Epithelial cell of prostate (primary cell): ENCODE data around the gene ACKR4.
"Not testable (repeated sequence)": the region's sequence is repeated elsewhere in the genome, so short reads cannot be mapped to it uniquely, and the experiment has no call there.

Experiments used
- DNase-seq: peaks from one replicate; pipeline ENCODE4 v3.0.0-alpha.2; 2011; ENCODE audit warnings: low read depth, low spot score
- H3K27ac ChIP-seq: fragments of 450-650 bp; 2 replicates; pipeline ENCODE4 v1.5.1; 2017; ENCODE audit warnings: mild to moderate bottlenecking

Gene ACKR4

GRCh38 chr3:132596816-132597433, at the start of gene ACKR4:
TSS of gene ACKR4 (plus strand) at chr3:132597270. CDS start at chr3:132600398, 3,128 bp downstream.
- H3K27ac ChIP-seq = no peak within 1 kb of the TSS
- DNase-seq = no peak

GRCh38 chr3:132549169-132549568, 47.9 kb upstream of the ACKR4 start:
- no peak overlapping the region for H3K27ac ChIP-seq
- no peak for DNase-seq

- H3K27ac ChIP-seq = no peak overlapping the region
- DNase-seq = no peak
Measured at GRCh38 chr3:132549890-132550578, 47.0 kb upstream of the ACKR4 start.

- no peak for DNase-seq
- no peak overlapping the region for H3K27ac ChIP-seq
Measured at GRCh38 chr3:132550579-132551305, 46.3 kb upstream of the ACKR4 start.

GRCh38 chr3:132553826-132554225, 43.2 kb upstream of the ACKR4 start:
- H3K27ac ChIP-seq = no peak overlapping the region
- DNase-seq = no peak

- no peak for DNase-seq
- H3K27ac ChIP-seq = no peak overlapping the region
Measured at GRCh38 chr3:132554437-132554836, 42.6 kb upstream of the ACKR4 start.

GRCh38 chr3:132555306-132556035, 41.6 kb upstream of the ACKR4 start:
- H3K27ac ChIP-seq = no peak overlapping the region
- no peak for DNase-seq

- not testable (repeated sequence) for H3K27ac ChIP-seq
Measured at GRCh38 chr3:132556036-132556386, 41.1 kb upstream of the ACKR4 start.

GRCh38 chr3:132556508-132557159, 40.4 kb upstream of the ACKR4 start:
- DNase-seq = no peak
- H3K27ac ChIP-seq = no peak overlapping the region

More at GRCh38 chr3:132556036-132556386, 41.1 kb upstream of the ACKR4 start:
- not testable (repeated sequence) for DNase-seq

- no peak for DNase-seq
- H3K27ac ChIP-seq = no peak overlapping the region
Measured at GRCh38 chr3:132561003-132561402, 36.1 kb upstream of the ACKR4 start.

GRCh38 chr3:132563420-132564069, 33.5 kb upstream of the ACKR4 start:
- no peak for DNase-seq

GRCh38 chr3:132564070-132564465, 33.0 kb upstream of the ACKR4 start:
- H3K27ac ChIP-seq = no peak overlapping the region
- no peak for DNase-seq

More at GRCh38 chr3:132563420-132564069, 33.5 kb upstream of the ACKR4 start:
- H3K27ac ChIP-seq = no peak overlapping the region

- DNase-seq = no peak
- H3K27ac ChIP-seq = no peak overlapping the region
Measured at GRCh38 chr3:132568422-132568821, 28.6 kb upstream of the ACKR4 start.

GRCh38 chr3:132569153-132569552, 27.9 kb upstream of the ACKR4 start:
- no peak for DNase-seq
- no peak overlapping the region for H3K27ac ChIP-seq

GRCh38 chr3:132569580-132569979, 27.5 kb upstream of the ACKR4 start:
- no peak for DNase-seq
- H3K27ac ChIP-seq = no peak overlapping the region

GRCh38 chr3:132570016-132570415, 27.1 kb upstream of the ACKR4 start:
- DNase-seq = no peak
- H3K27ac ChIP-seq = no peak overlapping the region

- no peak for DNase-seq
- H3K27ac ChIP-seq = no peak overlapping the region
Measured at GRCh38 chr3:132573797-132574211, 23.3 kb upstream of the ACKR4 start.

GRCh38 chr3:132587401-132587800, 9.7 kb upstream of the ACKR4 start:
- no peak overlapping the region for H3K27ac ChIP-seq
- no peak for DNase-seq

GRCh38 chr3:132592216-132592615, 4.9 kb upstream of the ACKR4 start:
- H3K27ac ChIP-seq = no peak overlapping the region
- no peak for DNase-seq
